Activated CD8-positive, alpha-beta memory T cell treated with anti-CD3 and anti-CD28 coated beads, Interleukin-2, amount 50 U/mL, for 4 hours (primary cell): ENCODE measurements around the gene PTPRQ.

Source experiments
- DNase-seq: peaks from one replicate; pipeline ENCODE4 v3.0.0-alpha.2; 2020

Gene PTPRQ

DNA sequence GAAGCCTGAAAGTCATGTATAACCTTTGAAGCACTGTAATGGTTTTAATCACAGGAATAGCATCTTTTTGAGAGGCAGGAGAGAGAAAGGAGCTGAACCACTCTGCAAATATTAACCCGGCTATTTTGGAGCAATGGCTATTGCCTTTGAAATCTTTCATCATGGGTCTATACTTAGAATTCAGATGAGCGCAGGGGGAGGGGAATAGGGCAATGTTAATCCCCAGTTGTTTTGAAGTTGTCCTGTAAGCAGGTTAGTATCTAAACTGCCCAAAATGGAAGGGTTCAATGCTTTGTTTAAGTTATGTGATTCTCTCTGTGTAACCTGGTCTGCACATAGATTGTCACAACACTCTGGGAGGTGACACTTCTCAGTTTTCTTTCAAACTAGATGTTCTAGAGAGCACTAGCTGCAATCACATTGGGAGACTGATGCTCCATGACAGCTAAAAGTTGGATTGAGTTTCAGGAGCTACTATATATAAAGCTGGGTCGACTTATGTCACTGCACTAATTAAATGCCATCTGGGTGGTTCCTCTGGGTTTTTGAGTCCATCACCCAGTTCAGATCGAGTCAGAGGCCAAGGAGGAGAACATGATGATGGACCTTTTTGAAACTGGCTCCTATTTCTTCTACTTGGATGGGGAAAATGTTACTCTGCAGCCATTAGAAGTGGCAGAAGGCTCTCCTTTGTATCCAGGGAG is 263.2 kb downstream of the PTPRQ start, which contains the start of gene MYF6:
TSS of gene MYF6 (plus strand) at position 509 of the 704 bp plus-strand sequence. CDS start at position 595, 86 bp downstream.
- DNase-seq = no peak

DNA sequence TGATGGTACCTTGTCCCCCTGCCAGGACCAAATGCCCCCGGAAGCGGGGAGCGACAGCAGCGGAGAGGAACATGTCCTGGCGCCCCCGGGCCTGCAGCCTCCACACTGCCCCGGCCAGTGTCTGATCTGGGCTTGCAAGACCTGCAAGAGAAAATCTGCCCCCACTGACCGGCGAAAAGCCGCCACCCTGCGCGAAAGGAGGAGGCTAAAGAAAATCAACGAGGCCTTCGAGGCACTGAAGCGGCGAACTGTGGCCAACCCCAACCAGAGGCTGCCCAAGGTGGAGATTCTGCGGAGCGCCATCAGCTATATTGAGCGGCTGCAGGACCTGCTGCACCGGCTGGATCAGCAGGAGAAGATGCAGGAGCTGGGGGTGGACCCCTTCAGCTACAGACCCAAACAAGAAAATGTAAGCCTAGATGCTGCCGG is 263.8 kb downstream of the PTPRQ start:
- DNase-seq = no peak

DNA sequence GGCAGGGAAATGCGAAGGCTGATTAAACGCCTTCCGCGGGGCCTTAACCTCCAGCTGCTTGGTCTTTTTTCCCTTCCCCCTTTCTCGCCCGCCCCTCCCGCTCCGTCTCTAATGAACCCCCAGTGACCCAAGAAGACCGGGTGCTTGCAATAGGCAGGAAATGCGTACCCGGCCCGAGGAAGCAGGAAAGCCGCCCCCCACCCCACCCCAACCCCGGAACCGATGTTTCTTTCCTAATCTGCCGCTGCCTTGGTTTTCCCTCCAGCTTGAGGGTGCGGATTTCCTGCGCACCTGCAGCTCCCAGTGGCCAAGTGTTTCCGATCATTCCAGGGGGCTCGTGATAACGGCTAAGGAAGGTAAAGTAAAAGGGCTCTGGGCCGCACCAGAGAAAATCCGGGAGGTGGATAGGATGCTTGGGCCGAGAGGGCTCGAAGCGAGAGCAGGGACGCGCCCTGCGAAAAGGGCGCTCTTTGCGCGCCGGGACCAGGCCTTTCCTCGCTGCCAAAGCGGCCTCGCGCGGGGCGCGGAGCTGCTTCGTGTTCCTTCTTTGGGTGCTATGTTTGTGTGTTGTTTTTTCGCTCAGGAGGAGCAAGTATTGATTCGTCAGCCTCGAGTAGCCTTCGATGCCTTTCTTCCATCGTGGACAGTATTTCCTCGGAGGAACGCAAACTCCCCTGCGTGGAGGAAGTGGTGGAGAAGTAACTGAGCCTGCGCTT is 264.4 kb downstream of the PTPRQ start:
- DNase-seq = no peak

DNA sequence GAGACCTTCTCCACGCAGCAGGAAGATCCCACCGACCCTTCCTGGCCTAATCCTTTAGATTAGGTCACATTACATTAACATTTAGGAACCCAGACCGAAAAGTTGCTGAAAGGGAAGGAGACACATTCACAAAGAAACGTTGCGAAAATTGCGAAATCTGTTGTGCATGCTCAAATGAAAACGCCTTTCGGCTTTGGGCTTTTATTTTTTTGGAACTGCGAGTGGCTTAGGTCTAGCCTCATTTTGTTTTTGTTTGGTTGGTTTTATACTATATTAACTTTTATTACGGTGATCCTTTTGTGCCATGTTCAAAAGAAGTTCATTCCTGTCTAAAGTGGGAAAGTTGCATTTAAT is 264.9 kb downstream of the PTPRQ start:
- DNase-seq = no peak

DNA sequence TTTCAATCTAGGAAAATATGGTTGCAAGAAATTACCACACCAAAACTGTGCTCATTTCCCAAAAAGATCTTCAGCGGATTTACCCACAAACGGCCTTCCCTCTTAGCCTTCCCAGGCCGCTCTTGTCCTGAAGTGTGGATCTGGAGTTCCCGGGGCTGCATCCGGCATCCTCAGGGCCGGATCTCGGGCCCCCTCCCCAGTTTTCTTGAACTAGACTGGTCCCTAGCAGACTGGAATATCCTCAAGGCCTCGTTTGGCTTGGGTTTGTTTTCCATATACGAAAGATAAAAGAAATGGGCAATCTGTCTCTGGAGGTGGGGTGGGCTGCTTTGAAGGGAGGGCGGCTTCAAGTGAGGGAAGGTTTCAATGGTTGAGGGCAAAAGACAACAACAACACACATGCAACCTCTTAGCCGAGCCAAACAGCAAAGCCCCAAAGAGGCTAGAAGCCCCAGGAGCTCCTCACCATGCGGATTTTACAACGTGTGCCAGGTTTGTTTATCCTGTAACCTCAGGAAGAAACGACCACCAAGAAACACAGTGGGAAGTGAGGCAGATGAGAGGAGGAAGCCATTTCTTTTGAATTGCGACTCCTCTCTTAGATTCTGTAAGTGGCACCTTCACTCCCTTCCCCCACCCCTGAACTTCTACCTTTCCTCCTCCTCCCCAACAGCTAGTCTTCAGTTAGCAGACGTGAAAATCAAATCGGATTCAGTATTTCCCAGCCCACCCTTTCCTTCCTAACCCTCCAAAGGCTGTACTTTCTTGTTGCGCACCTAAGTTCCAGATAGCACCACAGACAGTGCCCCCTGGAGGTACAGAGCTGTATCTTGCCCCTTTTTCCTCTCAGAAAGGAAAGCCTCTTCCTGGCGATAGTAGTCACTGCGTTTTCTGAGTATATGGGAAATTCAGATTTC is 266.0 kb downstream of the PTPRQ start:
- DNase-seq = no peak

DNA sequence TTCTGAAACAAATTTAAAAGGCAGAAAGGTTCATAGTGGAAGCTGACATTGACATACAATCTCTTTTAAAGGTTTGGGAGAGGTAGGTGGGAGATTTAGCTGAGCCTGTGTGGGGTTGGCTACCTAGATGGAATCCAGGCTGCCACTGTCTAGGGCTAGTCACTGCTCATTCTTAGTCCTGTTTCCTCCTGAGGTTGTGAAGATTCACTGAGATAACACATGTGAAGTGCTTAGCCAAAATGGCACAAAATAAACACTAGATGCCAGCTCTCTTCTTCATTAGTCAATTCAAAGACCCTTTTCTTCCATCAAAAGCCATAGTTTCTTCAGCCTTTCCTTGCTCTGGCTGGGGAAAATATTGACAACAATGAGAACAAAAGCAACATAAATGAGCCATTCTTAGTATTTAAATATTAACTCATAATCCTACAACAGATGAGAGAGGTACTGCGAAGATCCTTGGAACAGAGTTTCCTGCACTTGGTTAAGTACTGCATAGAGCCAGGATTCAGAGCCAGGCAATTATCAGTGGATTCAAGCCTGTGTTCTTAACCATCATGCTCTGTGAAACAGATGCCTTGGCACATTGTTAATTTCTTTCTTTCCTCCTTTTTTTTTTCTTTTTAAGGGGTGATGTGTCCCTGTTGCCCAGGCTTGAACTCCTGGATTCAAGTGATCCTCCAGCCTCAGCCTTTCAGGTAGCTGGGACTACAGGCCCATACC is 266.9 kb downstream of the PTPRQ start:
- no peak for DNase-seq

DNA sequence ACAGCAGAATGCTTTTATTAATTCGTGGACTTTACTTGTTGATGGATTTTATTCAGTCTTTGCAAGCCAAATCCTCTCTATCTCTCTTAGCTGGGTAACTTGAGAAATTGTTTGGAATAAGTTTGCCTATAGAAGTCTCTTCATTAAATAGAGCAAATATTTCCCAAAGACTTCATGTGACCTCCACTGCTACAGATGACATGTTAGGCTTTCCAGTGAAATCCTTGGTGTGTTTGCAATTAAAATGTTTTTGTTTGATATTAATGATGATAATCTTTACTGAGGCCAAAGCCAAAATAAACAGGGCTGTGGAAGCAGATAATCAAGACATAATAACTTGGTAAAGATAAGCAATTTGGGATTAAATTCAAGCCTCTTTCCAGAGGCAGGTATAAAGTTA is 267.8 kb downstream of the PTPRQ start:
- no peak for DNase-seq

DNA sequence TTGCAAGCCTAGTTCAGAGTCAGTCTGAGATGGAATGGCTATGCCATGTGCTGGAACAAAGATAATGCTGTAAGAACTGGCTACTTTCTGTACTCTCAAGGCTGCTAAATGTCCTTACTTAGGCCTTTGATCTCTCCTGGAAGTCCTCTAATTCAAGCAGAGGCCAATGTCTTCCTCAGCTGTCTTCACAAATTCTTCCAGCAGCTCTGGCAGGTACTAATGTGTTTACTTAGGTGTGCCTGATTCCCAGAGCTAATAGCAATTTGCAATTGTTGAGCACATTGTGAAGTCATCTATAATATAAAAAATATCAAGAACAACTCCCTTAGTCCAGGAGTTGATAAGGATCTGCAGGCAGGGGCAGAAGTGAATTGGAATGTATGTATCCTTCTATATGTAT is 268.8 kb downstream of the PTPRQ start:
- DNase-seq = no peak

DNA sequence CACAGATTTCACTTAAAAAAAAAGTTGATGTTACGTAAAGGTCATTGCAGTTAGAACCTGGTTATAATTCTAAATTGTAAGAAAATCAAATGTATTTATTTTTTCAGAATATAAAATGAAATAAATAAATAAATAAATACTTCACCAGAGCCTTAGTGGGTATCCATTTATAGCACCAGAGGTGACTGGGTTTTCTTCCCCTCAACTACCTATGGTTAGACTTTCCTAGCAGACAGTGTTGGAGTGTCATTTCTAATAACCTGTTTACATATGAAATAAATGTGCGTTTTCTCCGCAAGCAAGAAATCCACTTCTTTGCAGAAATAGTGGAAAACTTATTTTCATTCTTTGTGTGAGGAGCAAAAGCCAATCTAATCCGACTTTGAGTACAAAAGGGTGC is 269.4 kb downstream of the PTPRQ start:
- DNase-seq = no peak

DNA sequence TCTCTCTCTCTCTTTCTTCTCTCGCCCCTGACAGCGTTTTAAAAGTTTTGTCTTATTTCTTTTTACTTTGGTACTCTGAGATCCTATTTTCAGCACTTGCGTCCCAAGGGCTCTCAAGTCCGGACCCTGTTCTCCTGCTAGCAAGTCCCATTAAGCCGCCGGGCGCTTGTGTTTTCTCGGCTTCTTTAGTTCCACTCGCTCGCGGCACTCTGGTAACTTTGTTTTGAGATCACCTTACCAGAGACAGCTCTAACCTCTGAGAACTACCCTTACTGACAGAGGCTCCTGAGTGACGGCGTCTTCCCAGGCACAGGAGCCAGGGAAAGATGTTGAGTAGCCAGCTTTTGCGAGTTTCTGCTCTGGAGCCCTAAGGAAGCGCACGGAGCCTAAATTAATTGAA is 270.0 kb downstream of the PTPRQ start:
- DNase-seq = no peak

DNA sequence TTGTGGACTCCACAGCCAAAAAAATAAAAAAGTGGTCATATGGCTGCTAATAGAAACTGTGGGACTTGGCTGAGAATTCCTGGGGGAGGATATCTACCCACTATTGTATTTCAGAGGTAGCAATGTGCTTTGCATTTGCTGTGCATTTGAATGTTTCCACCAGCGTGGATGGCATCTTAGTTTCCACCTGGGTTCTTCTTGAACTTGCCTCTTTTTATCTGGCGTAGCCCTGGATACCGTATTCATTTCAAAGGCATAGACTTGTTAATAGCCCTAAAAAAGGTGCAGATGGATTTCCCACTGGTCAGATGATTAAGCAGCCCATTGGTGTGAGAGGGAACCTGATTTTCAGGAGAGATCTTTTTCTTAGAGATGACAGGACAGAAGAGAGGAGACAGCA is 270.8 kb downstream of the PTPRQ start:
- no peak for DNase-seq

DNA sequence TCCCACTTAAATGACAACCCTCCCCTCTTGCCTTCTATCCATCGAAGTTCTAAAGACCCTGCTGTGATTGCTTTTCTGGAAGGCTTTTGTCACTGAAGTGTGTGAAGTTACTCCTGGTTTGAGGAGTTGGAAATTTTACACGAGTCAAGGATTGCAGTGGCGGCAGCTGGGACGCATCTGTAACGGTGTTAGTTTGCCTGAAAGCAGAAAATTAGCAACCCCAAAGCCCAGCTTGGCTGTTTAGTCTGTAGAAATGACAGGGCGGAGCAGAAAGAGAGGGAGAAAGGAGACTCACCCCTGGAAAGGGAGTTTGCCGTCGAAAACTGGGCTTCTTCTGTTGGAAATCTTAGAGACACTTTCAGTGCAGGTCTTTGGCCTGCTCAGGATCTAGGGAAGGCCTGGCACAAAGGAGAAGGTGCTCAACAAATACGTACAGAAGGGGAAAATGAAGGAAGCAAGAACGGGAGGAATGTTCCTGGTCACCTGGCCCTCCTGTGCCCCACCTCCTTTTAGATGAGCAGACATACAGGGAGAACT is 271.7 kb downstream of the PTPRQ start:
- no peak for DNase-seq

DNA sequence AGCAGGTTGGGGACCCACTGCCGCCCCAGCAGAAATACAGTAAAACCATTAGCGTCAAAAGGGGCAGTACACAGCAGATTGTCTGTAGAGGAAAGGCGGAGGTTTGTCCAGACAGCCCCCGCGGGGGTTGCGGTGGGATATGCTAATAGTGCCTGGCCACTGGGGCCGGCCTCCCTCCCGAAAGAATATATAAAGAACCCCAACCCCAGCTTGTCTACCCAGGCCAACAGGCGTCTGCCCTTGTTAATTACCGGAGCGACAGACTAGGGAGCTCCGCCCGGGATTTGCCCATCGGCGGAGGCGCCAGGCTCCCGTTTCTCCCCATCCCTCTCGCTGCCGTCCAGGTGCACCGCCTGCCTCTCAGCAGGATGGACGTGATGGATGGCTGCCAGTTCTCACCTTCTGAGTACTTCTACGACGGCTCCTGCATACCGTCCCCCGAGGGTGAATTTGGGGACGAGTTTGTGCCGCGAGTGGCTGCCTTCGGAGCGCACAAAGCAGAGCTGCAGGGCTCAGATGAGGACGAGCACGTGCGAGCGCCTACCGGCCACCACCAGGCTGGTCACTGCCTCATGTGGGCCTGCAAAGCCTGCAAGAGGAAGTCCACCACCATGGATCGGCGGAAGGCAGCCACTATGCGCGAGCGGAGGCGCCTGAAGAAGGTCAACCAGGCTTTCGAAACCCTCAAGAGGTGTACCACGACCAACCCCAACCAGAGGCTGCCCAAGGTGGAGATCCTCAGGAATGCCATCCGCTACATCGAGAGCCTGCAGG is 272.8 kb downstream of the PTPRQ start, which contains the start of gene MYF5:
TSS of gene MYF5 (plus strand) at position 217 of the 774 bp plus-strand sequence. CDS start at position 369, 152 bp downstream.
- no peak for DNase-seq

DNA sequence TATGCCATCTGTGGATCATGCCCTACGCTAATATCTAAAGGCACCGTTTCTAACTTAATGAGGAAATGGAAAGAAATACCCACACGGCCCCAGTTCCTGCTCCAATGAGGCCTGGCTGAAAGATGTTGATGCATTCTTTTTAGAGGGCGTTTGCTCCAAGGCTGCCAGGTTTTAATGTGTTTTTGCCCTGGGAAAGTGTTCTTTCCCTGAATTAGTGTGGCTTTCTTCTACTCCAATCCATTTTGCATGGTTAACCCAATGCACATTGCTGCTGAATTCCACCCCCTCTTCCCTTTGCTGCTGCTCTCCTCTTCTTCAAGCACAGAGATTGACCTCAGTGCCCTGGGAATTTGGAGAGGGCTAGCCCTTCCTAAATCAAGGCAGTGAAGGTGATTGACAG is 273.8 kb downstream of the PTPRQ start:
- no peak for DNase-seq

DNA sequence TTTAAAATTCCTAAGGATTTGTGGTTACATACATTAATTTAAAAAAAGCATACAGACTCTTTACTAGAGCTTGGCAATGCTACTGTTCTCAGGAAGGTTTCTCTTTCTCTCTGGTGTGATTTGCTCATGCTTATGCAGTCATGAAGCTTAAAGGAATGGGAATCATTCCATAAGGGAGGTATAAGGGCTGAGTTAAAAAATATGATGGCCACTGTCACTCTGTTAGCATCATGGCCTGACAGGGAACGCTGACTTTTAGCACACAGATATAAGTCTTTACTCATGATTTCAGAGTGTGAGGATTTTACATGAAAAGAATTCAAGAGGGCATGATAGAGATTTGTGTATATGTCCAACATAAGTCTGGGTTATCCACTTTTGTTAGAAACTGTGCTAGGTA is 276.5 kb downstream of the PTPRQ start:
- no peak for DNase-seq

DNA sequence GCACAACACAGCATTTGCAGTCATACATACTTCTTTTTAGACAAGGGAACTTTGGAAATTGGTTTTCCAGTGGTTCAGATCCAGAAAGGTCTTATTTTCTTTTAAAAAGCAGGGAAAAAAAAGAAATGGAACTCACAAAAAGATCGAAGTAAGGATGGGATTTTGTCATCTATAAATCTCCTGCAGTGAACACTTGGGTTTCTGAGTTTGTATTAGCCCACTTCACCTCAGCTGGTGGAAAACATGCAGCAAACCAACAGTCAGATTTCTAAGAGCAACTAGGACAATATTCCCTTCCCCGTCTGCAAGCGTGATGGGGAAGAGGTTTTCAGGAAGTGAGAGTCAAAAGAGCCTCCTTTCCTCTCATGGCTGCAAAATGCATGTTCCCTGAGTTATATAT is 277.3 kb downstream of the PTPRQ start:
- DNase-seq = no peak
